BLaER1 (cell line): ENCODE data around the gene KLK15.
"Not testable (repeated sequence)": the region's sequence is repeated elsewhere in the genome, so short reads cannot be mapped to it uniquely, and the experiment has no call there.

Source experiments
- H3K27ac ChIP-seq: shearing (Covaris generic); formaldehyde crosslinking; 2 replicates; pipeline ENCODE4 v1.8.1; 2022
- H3K27me3 ChIP-seq: shearing (Covaris generic); formaldehyde crosslinking; 2 replicates; pipeline ENCODE4 v1.8.1; 2022
- H3K36me3 ChIP-seq: shearing (Covaris generic); formaldehyde crosslinking; 2 replicates; pipeline ENCODE4 v1.8.1; 2022
- H3K4me1 ChIP-seq: shearing (Covaris generic); formaldehyde crosslinking; 2 replicates; pipeline ENCODE4 v1.8.1; 2022
- H3K4me2 ChIP-seq: shearing (Covaris generic); formaldehyde crosslinking; 2 replicates; pipeline ENCODE4 v1.8.1; 2022
- H3K4me3 ChIP-seq: shearing (Covaris generic); formaldehyde crosslinking; 2 replicates; pipeline ENCODE4 v1.8.1; 2022
- H3K9ac ChIP-seq: shearing (Covaris generic); formaldehyde crosslinking; 2 replicates; pipeline ENCODE4 v1.8.1; 2022
- H3K9me3 ChIP-seq: shearing (Covaris generic); formaldehyde crosslinking; 2 replicates; pipeline ENCODE4 v1.8.1; 2022
- H4K20me1 ChIP-seq: shearing (Covaris generic); formaldehyde crosslinking; 2 replicates; pipeline ENCODE4 v1.8.1; 2022
- Cebpa-rat ChIP-seq: shearing (Covaris generic); IDR thresholded peaks from 2 replicates; pipeline ENCODE4 v1.8.1; 2022

The KLK15 gene

GRCh38 chr19:50814883-50815282, 18.5 kb downstream of the KLK15 start:
- H3K27ac ChIP-seq = no peak overlapping the region
- H3K4me1 ChIP-seq = peaks cover 30% of the 10 kb centered on the region
- H3K9me3 ChIP-seq = no peaks in the 10 kb centered on the region
- H3K36me3 ChIP-seq = no peaks in the 10 kb centered on the region
- H3K27me3 ChIP-seq = no peaks in the 10 kb centered on the region
- no peak for TF ChIP-seq Cebpa-rat
- H4K20me1 ChIP-seq = no peaks in the 10 kb centered on the region
- H3K9ac ChIP-seq = no peak overlapping the region
- H3K4me3 ChIP-seq = no peak overlapping the region
- no peak overlapping the region for H3K4me2 ChIP-seq

DNA sequence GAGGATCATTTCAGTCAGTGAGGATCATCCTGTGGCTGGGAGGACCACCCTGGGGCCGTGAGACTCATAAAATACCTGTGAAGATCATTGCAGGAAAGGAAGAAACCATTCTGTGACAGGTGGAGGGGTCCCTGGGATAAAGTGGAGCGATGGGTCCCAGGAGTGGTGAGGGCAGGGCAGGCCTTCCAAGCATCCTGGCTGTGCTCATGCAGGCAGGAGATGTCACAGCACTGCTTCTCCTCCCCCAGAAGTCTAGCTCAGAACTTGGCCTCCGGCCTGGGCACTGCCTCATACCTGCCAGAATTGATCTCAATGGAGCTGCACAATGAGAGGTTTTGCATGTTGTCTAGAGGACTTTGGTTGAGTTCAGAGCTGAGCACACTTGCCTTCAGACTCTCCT, 20.9 kb downstream of the KLK15 start:
- Histone ChIP-seq H3K27ac (no peak overlapping the region), H4K20me1 (no peaks in the 10 kb centered on the region), H3K36me3 (no peaks in the 10 kb centered on the region), H3K4me2 (no peak overlapping the region), H3K9me3 (no peaks in the 10 kb centered on the region), H3K9ac (no peak overlapping the region), H3K4me3 (no peak overlapping the region), H3K27me3 (no peaks in the 10 kb centered on the region), H3K4me1 (peaks cover 6% of the 10 kb centered on the region)
- TF ChIP-seq Cebpa-rat = no peak

GRCh38 chr19:50811622-50812238, 21.6 kb downstream of the KLK15 start:
- H3K27ac ChIP-seq, H3K4me3 ChIP-seq, H3K27me3 ChIP-seq, H3K9me3 ChIP-seq, H3K9ac ChIP-seq, H4K20me1 ChIP-seq, H3K4me2 ChIP-seq, H3K4me1 ChIP-seq, H3K36me3 ChIP-seq: not testable (repeated sequence)

DNA sequence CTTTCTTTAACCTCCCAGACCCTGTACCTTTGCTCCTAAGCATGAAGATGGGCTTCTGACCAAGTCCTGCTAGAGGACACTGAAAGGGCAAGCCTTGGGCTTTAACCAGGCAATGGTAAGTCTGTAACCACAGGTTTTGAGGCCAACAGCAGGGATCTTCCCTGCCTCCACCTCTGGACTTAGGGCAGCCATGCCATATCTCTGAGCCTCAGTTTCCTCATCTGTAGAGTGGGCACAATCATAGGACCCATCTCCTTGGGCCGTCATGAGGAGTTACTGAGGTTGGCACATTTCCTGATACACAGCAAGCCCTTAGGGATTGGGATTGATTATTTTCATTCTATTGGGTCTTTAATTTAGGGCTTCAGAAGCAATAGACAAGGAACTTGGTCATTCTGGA, 24.5 kb downstream of the KLK15 start:
- Histone ChIP-seq H3K27me3 (no peaks in the 10 kb centered on the region), H3K27ac (no peak overlapping the region), H3K4me1 (peaks cover 12% of the 10 kb centered on the region), H3K9me3 (no peaks in the 10 kb centered on the region), H4K20me1 (peaks cover under 1% of the 10 kb centered on the region; the same call in 1 of the 2 replicates), H3K9ac (no peak overlapping the region), H3K4me3 (no peak overlapping the region), H3K4me2 (no peak overlapping the region), H3K36me3 (no peaks in the 10 kb centered on the region)
- TF ChIP-seq Cebpa-rat = no peak

- Histone ChIP-seq H4K20me1 (peaks cover 43% of the 10 kb centered on the region), H3K9me3 (no peaks in the 10 kb centered on the region), H3K9ac (peak overlapping the region; percentile 100), H3K36me3 (peaks cover 34% of the 10 kb centered on the region), H3K27me3 (no peaks in the 10 kb centered on the region), H3K4me3 (peak overlapping the region; percentile 95), H3K4me2 (peak overlapping the region; percentile 75), H3K4me1 (peaks cover 45% of the 10 kb centered on the region), H3K27ac (peak overlapping the region; percentile 100)
- peak; percentile 74 for TF ChIP-seq Cebpa-rat
Observed at GRCh38 chr19:50804420-50805272, 28.7 kb downstream of the KLK15 start.

DNA sequence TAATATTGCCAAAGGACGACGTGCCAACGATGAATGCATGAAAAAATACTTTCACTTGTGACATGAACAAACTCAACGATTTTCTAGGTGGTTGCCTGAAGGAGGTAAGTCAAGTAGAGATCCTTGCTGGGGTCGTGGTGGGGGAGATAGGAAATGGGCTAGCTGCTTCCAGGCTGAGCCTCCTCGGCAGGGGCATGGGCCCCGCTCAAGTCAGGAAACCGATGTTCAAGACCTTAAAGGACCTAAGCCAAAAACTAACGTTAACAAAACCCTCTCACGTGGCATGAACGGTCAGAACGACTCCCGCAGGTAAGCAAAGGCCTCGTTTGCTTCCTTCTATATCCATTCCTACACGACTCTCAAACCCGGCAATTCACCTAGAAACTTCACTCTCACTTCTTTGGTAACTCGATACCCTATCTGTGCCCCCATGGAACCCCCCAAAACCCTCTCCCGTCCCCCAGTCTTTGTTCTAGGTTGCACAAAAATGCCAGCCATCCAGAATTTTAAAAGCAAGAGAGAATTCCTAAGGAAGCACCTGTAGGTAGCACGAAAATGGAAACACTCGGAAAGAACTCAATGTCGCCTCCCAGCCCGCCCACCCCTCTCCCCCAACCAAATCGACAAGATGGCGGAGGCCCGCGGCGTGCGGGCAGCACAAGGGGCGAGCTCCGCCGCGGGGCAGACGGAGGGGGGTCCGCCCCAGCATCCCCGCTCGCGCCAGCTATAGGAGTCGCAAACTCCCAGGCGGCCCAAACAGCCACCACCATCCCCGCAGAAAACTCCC, 29.5 kb downstream of the KLK15 start:
- peaks cover 51% of the 10 kb centered on the region for H4K20me1 ChIP-seq
- no peaks in the 10 kb centered on the region for H3K27me3 ChIP-seq
- H3K4me2 ChIP-seq = peak overlapping the region; percentile 86
- H3K9me3 ChIP-seq = no peaks in the 10 kb centered on the region
- peak overlapping the region; percentile 100 for H3K27ac ChIP-seq
- peaks cover 45% of the 10 kb centered on the region for H3K4me1 ChIP-seq
- H3K36me3 ChIP-seq = peaks cover 42% of the 10 kb centered on the region
- peak overlapping the region; percentile 100 for H3K9ac ChIP-seq
- TF ChIP-seq Cebpa-rat = no peak
- H3K4me3 ChIP-seq = peak overlapping the region; percentile 95

- no peak for TF ChIP-seq Cebpa-rat
- no peaks in the 10 kb centered on the region for H3K27me3 ChIP-seq
- peak overlapping the region; percentile 44; the same call in 1 of the 2 replicates for H3K4me2 ChIP-seq
- peaks cover 69% of the 10 kb centered on the region for H3K4me1 ChIP-seq
- peak overlapping the region; percentile 40; the same call in 1 of the 2 replicates for H3K9ac ChIP-seq
- H3K4me3 ChIP-seq = no peak overlapping the region
- no peak overlapping the region for H3K27ac ChIP-seq
- H3K36me3 ChIP-seq = peaks cover 69% of the 10 kb centered on the region
- H4K20me1 ChIP-seq = peaks cover 78% of the 10 kb centered on the region
- H3K9me3 ChIP-seq = no peaks in the 10 kb centered on the region
Observed at GRCh38 chr19:50801107-50801506, 32.3 kb downstream of the KLK15 start.

GRCh38 chr19:50799547-50799851, 33.9 kb downstream of the KLK15 start:
- H4K20me1 ChIP-seq = peaks cover 94% of the 10 kb centered on the region
- H3K36me3 ChIP-seq = peaks cover 82% of the 10 kb centered on the region

GRCh38 chr19:50798659-50799546, 34.5 kb downstream of the KLK15 start:
- Histone ChIP-seq H3K27ac (no peak overlapping the region), H3K36me3 (peaks cover 82% of the 10 kb centered on the region), H4K20me1 (peaks cover 100% of the 10 kb centered on the region)

More at GRCh38 chr19:50799547-50799851, 33.9 kb downstream of the KLK15 start:
- Histone ChIP-seq H3K27ac (no peak overlapping the region), H3K9me3 (no peaks in the 10 kb centered on the region), H3K27me3 (no peaks in the 10 kb centered on the region), H3K4me2 (no peak overlapping the region), H3K9ac (peak overlapping the region; percentile 53; the same call in 1 of the 2 replicates), H3K4me3 (no peak overlapping the region), H3K4me1 (peaks cover 70% of the 10 kb centered on the region)
- TF ChIP-seq Cebpa-rat = no peak

More at GRCh38 chr19:50798659-50799546, 34.5 kb downstream of the KLK15 start:
- H3K4me3 ChIP-seq = no peak overlapping the region
- H3K9ac ChIP-seq = 0 out of 2 replicates have a peak overlapping the region, but pooled peaks have one; percentile 53
- no peak overlapping the region for H3K4me2 ChIP-seq
- peaks cover 76% of the 10 kb centered on the region for H3K4me1 ChIP-seq
- H3K9me3 ChIP-seq = no peaks in the 10 kb centered on the region
- no peaks in the 10 kb centered on the region for H3K27me3 ChIP-seq
- TF ChIP-seq Cebpa-rat = no peak
